Activated CD4-positive, alpha-beta T cell treated with anti-CD3 and anti-CD28 coated beads, Interleukin-2, amount 10 ng/mL, durations not matched to agents 24 days and 14 days (primary cell): ENCODE data around the gene INTS11. TPM values are rescaled to one million over a fixed set of nuclear protein-coding genes. Genes with fewer than 3 reads are reported as not detected.

Experiments
- DNase-seq: peaks from one replicate; pipeline ENCODE4 v3.0.0; 2022
- H3K27ac Mint-ChIP-seq: one replicate; pipeline ENCODE4 v1.8.0; 2022; ENCODE audit warnings: mild to moderate bottlenecking, mixed read lengths
- H3K27me3 Mint-ChIP-seq: one replicate; pipeline ENCODE4 v1.8.0; 2022; ENCODE audit warnings: mixed read lengths
- H3K36me3 Mint-ChIP-seq: one replicate; pipeline ENCODE4 v1.8.0; 2022; ENCODE audit warnings: low read depth, mild to moderate bottlenecking, mixed read lengths
- H3K4me1 Mint-ChIP-seq: one replicate; pipeline ENCODE4 v1.8.0; 2021; ENCODE audit warnings: mixed read lengths
- H3K4me3 Mint-ChIP-seq: one replicate; pipeline ENCODE4 v1.8.0; 2022; ENCODE audit warnings: mild to moderate bottlenecking, moderate library complexity, mixed read lengths
- H3K9me3 Mint-ChIP-seq: one replicate; pipeline ENCODE4 v1.8.0; 2021; ENCODE audit warnings: mixed read lengths
- intact Hi-C: fragments of 100-400 bp; cut with micrococcal nuclease; formaldehyde crosslinking; loops from one replicate; pipeline ENCODE4 v1.15.1; 2023
- total RNA-seq: library from RNA; stranded (reverse); gene quantifications from 2 replicates; pipeline ENCODE4 v1.2.3, GENCODE V29; 2022

INTS11 gene
- total RNA-seq, 1 donor from 2014 or later, result 145 TPM

- no peak for DNase-seq
- intact Hi-C loops, result no loop called here
- H3K9me3 Mint-ChIP-seq, result no peaks in the 10 kb centered on the region
- peaks cover 10% of the 10 kb centered on the region for H3K4me1 Mint-ChIP-seq
- no peak overlapping the region for H3K27ac Mint-ChIP-seq
- no peak overlapping the region for H3K4me3 Mint-ChIP-seq
- no peaks in the 10 kb centered on the region for H3K36me3 Mint-ChIP-seq
- H3K27me3 Mint-ChIP-seq, result peaks cover 15% of the 10 kb centered on the region
Measured at GRCh38 chr1:1361233-1361981, 36.9 kb upstream of the INTS11 start.

- DNase-seq, result no peak
- no peak overlapping the region for H3K4me3 Mint-ChIP-seq
- intact Hi-C loops, result no loop called here
- peaks cover 10% of the 10 kb centered on the region for H3K4me1 Mint-ChIP-seq
- peaks cover 15% of the 10 kb centered on the region for H3K27me3 Mint-ChIP-seq
- H3K36me3 Mint-ChIP-seq, result no peaks in the 10 kb centered on the region
- no peak overlapping the region for H3K27ac Mint-ChIP-seq
- H3K9me3 Mint-ChIP-seq, result no peaks in the 10 kb centered on the region
Measured at GRCh38 chr1:1360506-1361169, 36.2 kb upstream of the INTS11 start.

- Mint-ChIP-seq H3K4me3 (peak overlapping the region; percentile 13), H3K27ac (no peak overlapping the region), H3K27me3 (peaks cover 15% of the 10 kb centered on the region), H3K36me3 (no peaks in the 10 kb centered on the region), H3K4me1 (peaks cover 10% of the 10 kb centered on the region), H3K9me3 (no peaks in the 10 kb centered on the region)
- intact Hi-C loops, result no loop called here
- DNase-seq, result no peak
Measured at GRCh38 chr1:1359664-1360468, 35.4 kb upstream of the INTS11 start.

GRCh38 chr1:1359308-1359663, 34.8 kb upstream of the INTS11 start:
- H3K36me3 Mint-ChIP-seq, result no peaks in the 10 kb centered on the region
- no peaks in the 10 kb centered on the region for H3K9me3 Mint-ChIP-seq
- H3K4me3 Mint-ChIP-seq, result peak overlapping the region; percentile 13
- peaks cover 10% of the 10 kb centered on the region for H3K4me1 Mint-ChIP-seq
- intact Hi-C loops, result no loop called here
- DNase-seq, result no peak
- peaks cover 15% of the 10 kb centered on the region for H3K27me3 Mint-ChIP-seq
- H3K27ac Mint-ChIP-seq, result no peak overlapping the region

- no peaks in the 10 kb centered on the region for H3K36me3 Mint-ChIP-seq
- peaks cover 12% of the 10 kb centered on the region for H3K4me1 Mint-ChIP-seq
- H3K27me3 Mint-ChIP-seq, result peaks cover 20% of the 10 kb centered on the region
- no peaks in the 10 kb centered on the region for H3K9me3 Mint-ChIP-seq
- intact Hi-C loops, result no loop called here
- DNase-seq, result no peak
- H3K27ac Mint-ChIP-seq, result no peak within 1 kb of the TSS
- peak within 1 kb of the TSS; percentile 13 for H3K4me3 Mint-ChIP-seq
Measured at GRCh38 chr1:1358433-1359271, 34.2 kb upstream of the INTS11 start, which contains the start of gene MXRA8. Gene MXRA8 (minus strand): TSS chr1:1358555. CDS start chr1:1358504, 51 bp downstream.

GRCh38 chr1:1357871-1358432, 33.5 kb upstream of the INTS11 start:
- no peak for DNase-seq
- H3K4me3 Mint-ChIP-seq, result no peak overlapping the region
- intact Hi-C loops, result no loop called here

GRCh38 chr1:1356796-1357401, 32.4 kb upstream of the INTS11 start:
- H3K4me1 Mint-ChIP-seq, result peaks cover 15% of the 10 kb centered on the region
- peaks cover 2% of the 10 kb centered on the region for H3K36me3 Mint-ChIP-seq
- H3K9me3 Mint-ChIP-seq, result no peaks in the 10 kb centered on the region
- H3K27ac Mint-ChIP-seq, result no peak overlapping the region
- intact Hi-C loops, result no loop called here
- DNase-seq, result no peak
- peaks cover 31% of the 10 kb centered on the region for H3K27me3 Mint-ChIP-seq
- H3K4me3 Mint-ChIP-seq, result no peak overlapping the region

More at GRCh38 chr1:1357871-1358432, 33.5 kb upstream of the INTS11 start:
- Mint-ChIP-seq H3K4me1 (peaks cover 12% of the 10 kb centered on the region), H3K27me3 (peaks cover 25% of the 10 kb centered on the region), H3K36me3 (no peaks in the 10 kb centered on the region), H3K27ac (no peak overlapping the region), H3K9me3 (no peaks in the 10 kb centered on the region)

GRCh38 chr1:1356166-1356795, 31.8 kb upstream of the INTS11 start:
- intact Hi-C loops, result no loop called here
- no peak overlapping the region for H3K27ac Mint-ChIP-seq
- peaks cover 30% of the 10 kb centered on the region for H3K27me3 Mint-ChIP-seq
- H3K4me3 Mint-ChIP-seq, result no peak overlapping the region
- H3K9me3 Mint-ChIP-seq, result no peaks in the 10 kb centered on the region
- DNase-seq, result no peak
- peaks cover 2% of the 10 kb centered on the region for H3K36me3 Mint-ChIP-seq
- peaks cover 14% of the 10 kb centered on the region for H3K4me1 Mint-ChIP-seq

- peaks cover 2% of the 10 kb centered on the region for H3K36me3 Mint-ChIP-seq
- DNase-seq, result no peak
- peaks cover 26% of the 10 kb centered on the region for H3K27me3 Mint-ChIP-seq
- no peaks in the 10 kb centered on the region for H3K9me3 Mint-ChIP-seq
- intact Hi-C loops, result no loop called here
- H3K4me3 Mint-ChIP-seq, result no peak overlapping the region
- H3K4me1 Mint-ChIP-seq, result peaks cover 14% of the 10 kb centered on the region
- no peak overlapping the region for H3K27ac Mint-ChIP-seq
Measured at GRCh38 chr1:1355416-1355815, 31.0 kb upstream of the INTS11 start.

- Mint-ChIP-seq H3K4me3 (no peak overlapping the region), H3K27ac (no peak overlapping the region), H3K27me3 (peaks cover 26% of the 10 kb centered on the region), H3K9me3 (no peaks in the 10 kb centered on the region), H3K36me3 (peaks cover 2% of the 10 kb centered on the region), H3K4me1 (peaks cover 14% of the 10 kb centered on the region)
- intact Hi-C loops, result no loop called here
- no peak for DNase-seq
Measured at GRCh38 chr1:1354271-1355247, 30.1 kb upstream of the INTS11 start.

- H3K9me3 Mint-ChIP-seq, result no peaks in the 10 kb centered on the region
- peaks cover 26% of the 10 kb centered on the region for H3K27me3 Mint-ChIP-seq
- H3K4me3 Mint-ChIP-seq, result no peak overlapping the region
- intact Hi-C loops, result no loop called here
- H3K4me1 Mint-ChIP-seq, result peaks cover 8% of the 10 kb centered on the region
- no peak overlapping the region for H3K27ac Mint-ChIP-seq
- DNase-seq, result no peak
- peaks cover 2% of the 10 kb centered on the region for H3K36me3 Mint-ChIP-seq
Measured at GRCh38 chr1:1353389-1354151, 29.1 kb upstream of the INTS11 start.
